Stimulated activated CD4-positive, alpha-beta T cell treated with anti-CD3 and anti-CD28 coated beads, Interleukin-4, amount 100 ng/mL, for 24 hours (primary cell): ENCODE measurements around the gene EPOP.
"Not testable (repeated sequence)": the region's sequence is repeated elsewhere in the genome, so short reads cannot be mapped to it uniquely, and the experiment has no call there.

Experiments used
- DNase-seq: peaks from one replicate; pipeline ENCODE4 v3.0.0-alpha.2; 2020

Gene EPOP

DNA sequence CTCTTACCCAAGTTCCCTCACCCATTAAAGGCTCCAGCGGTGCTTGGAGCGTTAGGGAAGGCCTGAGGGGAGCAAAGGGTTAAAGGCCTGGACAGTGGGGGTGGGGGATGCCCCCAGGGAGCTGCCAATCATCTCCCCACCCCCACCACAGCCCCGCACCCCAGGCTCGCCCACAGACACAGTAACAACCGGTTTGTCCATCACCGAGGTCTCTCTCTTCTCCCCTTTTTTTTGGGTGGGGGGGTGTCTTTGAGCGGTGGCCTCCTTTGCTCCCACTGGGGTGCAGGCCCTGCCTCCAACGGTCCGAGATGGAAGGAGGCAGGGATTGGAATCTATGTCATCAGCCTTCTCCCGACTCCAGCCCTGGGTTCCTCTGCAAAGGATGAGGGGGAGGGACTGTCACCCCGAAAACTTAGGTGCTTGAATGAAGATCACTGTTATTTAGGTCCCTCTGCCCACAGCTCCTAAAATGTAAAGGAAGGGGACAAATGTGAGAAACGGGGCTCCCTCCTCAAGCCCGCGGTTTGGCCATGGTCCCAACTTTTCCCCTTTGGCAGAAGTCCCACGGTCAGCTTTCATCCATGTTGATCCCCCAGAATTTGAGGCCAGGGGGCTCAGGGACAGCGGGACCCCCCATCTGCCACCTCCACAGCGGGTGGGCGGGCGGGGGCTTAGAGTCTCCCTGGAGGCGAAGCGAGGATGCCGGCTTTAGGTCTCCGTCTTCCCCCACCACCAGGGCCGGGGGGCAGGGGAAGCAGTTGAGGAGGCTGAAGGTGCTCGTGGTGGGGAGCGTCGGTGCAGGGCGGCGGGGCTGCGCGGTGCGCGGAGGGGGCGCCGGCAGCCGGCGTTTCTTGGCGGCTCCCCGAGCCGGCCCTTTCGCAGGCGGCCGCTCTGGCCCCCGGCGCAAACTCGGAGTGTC is 1.7 kb downstream of the EPOP start:
- no peak for DNase-seq

DNA sequence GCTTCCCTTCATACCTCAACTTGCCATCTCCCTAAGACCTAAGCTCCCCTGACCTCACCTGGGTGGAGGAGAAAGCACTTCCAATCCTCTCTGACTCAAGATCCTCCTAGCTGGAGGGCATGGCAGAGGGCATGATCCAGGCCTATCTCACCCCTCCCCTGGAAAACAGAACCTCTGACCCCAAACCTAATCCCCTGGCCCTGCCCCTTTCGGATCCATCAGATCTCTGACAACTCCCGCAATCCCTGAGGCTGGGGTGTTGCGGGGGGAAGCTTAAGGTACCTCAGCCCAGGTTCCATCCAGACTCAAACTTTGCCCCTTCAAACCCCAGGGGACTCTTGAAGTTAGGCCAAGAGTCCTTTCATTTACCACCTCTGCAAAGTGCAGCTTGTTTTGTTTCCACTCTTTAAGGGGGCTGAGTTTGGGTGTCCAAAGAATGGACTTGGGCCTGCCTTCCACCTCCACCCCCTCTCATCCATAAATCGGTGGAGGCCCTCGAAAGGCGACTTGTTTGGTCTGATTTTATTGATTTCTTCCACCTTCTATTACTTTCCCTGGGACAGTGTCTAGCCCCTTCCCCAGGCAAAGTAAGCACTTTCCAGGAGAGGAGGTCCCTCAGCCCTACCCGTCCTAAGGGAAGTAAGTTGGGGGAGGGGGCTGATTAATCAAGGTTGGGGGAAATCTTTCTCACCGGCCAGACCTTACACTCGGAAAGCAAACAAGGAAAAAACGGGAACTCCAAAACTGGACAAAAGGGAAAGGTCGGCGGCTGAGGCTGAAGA is 2.6 kb downstream of the EPOP start:
- DNase-seq: no peak

DNA sequence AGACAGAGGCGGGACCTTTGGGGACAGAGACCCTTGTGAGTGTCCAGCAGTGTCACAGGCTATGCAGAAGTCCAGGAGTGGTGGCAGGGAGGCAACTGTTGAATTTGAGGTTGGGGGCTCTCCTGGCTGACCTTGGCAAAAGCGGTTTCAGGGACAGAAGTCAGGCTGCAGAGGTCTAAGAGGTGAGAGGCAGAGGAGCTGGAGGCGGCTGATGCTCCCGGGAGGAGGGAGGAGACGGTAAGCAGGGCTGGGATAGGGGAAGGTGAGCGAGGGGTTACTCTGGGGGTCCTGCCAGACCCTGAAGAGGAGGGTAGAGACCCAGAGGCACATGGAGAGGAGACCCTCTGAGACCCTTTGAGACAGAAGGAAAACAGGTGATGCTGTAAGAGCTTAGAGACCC is 5.2 kb downstream of the EPOP start:
- no peak for DNase-seq

DNA sequence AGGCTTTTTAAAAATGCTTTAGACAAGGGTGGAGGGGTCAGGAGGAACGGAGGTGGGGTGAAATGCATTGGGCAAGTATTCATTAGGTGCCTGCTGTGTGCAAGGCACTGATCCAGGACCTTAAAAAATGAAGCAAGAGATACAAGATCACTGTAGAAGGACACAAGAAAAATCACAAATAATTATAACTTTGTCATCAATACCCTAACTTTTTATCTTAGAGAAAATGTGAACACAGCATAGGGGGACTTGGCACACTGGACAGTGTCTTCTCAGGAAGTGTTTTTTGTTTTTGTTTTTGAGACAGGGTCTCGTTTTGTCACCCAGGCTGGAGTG is 7.0 kb downstream of the EPOP start:
- DNase-seq: no peak

DNA sequence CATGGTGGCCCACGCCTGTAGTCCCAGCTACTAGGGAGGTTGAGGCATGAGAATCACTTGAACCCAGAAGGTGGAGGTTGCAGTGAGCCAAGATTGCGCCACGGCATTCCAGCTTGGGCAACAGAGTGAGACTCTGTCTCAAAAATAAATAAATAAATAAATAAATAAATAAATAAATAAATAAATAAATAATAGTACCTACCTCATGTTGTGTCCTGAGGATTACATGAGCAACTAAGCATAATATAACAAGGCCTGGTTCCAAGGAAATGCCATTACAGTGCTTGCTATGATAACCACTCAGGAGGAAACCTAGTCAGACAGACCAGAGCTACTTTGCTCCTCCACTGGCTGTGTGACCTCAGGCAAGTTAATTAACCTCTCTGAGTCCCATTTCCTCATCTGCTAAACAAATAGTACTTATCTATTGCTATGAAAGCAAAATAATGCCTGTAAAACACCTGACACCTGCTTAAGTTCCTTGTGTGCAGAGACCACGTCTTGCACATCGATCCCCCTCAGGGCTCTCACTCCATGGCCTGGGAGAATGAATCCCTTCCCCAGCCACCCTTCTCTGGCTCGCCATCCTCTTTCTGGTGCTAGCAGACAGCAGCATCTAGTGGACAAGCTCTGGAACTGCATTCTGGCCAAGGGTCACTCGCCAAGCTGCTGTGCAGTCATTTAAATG is 7.5 kb downstream of the EPOP start:
- DNase-seq: peak; percentile 68

DNA sequence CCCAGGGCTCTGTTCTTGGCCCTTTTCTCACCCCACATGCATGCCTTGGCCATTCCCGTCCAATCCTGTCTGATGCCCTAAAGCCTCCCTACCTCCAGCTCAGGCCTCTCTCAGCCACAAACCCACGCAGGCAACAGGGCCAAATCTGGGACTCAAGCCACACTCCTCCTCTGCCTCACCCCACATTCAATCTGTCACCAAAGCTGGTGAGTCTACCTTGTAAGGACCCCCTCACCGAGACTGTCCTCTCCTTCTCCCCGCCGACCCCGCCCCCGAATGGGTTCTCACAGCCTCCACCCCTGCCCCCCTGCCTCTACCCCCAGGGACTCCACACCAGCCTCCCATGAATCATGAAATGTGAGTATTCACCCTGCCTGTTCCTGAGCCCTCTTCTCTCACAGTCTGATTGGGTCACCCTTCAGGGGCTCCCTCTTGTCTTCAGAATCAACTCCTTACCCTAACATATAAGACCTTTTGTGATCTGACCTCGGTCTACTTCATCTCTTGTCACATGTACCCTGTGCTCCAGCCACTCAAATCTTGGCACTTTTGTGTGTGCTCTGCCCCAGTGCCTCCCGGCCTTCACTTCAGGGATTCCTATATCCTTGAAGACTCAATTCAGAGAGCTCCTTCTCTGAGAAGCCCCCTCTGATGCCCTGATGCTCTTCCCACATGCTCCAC is 10.7 kb downstream of the EPOP start:
- DNase-seq: no peak

DNA sequence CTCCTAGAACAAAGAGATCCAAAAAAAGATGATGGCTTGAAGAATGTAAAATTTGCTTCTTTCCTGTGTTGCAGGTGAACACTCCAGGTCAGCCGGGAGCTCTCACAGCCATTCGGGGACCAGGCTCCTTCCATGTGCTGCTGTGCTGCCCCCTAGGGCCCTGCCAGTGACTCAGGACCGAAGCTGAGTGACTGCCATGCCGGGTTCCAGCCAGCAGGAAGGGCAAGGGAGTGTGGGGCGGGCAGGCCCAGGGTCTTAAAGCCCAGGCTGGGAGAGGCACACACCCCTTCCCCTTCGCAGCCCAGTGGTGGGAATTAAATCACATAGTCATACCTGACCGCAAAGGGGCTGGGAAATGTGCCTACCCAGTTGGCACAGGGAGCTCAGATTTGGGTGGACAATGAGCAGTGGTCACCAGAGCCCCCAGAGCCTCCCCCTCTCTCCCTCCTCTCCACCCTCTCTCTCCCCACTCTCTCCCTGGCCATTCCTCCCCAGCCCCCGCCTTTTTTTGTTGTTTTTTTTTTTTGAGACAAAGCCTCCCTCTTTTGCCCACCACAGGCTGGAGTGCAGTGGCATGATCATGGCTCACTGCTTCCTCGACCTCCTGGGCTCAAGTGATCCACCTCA is 11.5 kb downstream of the EPOP start:
- DNase-seq: peak; percentile 55

DNA sequence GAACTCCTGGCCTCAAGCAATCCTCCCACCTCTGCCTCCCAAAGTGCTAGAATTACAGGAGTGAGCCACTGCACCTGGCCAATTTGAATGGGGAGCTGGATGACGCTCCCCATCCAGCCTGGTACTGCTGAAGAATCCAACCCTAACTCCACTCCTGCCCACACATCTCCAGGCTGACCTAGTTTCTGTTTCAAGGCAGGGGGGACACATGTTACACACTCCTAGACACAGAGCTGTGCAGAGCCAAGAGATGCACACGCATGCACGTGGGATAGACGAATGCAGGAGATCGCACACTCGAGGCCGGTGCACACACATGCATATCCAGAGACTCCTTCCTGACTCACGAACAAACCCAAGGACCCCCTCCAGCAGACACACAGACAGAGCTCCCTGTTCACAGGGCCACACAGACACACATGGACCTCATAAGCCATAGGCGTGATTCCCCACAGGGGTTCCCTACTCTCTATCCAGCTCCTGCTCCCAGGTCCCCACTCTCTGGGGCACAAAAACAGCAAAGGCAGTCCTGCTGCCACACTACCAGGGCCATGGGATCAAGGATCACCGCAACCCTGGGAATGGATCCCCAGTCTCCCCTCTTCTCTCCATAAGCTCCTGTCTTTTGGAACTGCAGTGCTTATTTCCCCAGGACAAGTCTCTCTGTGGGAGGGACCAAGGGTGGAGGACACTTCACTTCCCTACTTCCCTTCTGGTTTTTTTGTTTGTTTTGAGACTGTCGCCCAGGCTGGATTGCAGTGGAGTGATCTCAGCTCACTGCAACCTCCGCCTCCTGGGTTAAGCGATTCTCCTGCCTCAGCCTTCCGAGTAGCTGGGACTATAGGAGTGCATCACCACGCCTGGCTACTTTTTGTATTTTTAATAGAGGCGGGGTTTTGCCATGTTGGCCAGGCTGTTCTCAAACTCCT is 14.4 kb downstream of the EPOP start:
- DNase-seq: no peak

DNA sequence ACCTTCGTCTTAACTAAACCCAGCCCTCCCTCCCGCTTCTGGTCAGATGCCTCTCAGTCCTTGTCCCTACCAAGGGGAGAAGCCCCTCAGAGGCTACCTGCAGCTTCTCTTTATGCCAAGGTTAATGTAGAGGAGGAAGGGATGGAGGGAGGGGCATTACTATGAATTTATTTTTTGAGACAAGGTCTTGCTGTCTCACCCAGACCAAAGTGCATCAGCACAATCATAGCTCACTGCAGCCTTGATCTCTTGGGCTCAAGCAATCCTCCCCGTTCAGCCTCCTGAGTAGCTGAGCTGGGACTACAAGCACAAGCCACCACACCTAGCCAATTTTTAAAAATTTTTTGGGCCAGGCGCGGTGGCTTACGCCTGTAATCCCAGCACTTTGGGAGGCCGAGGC is 15.3 kb downstream of the EPOP start:
- no peak for DNase-seq

DNA sequence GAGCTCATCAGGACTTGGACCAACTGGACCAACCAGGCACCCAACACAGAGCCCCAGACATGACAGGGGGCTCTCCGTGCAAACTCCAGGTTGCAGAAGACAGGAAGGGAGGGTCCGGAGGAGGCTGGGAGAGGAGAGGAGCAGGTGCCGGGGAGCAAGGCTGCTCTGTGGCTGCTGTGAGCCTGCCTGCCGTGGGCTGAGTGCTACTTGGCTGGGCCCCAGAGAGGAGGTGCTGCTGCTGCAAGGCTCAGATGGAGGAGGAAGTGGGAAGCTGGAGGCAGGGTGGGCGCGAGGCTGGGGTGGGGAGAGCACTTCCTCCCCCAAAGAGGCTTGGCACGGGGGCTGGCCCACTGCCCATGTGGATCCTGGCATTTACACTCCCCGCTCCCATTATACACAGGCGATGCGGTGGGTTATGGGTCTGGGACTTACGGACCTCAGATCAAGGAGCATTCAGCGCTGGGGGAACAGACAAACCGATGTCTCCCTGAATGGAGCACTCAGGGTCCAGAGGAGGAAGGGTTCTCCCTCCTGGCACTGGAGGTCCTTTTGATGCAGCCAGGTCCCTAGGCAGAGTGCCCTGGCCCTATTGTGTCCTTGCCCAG is 15.9 kb downstream of the EPOP start:
- DNase-seq: no peak

DNA sequence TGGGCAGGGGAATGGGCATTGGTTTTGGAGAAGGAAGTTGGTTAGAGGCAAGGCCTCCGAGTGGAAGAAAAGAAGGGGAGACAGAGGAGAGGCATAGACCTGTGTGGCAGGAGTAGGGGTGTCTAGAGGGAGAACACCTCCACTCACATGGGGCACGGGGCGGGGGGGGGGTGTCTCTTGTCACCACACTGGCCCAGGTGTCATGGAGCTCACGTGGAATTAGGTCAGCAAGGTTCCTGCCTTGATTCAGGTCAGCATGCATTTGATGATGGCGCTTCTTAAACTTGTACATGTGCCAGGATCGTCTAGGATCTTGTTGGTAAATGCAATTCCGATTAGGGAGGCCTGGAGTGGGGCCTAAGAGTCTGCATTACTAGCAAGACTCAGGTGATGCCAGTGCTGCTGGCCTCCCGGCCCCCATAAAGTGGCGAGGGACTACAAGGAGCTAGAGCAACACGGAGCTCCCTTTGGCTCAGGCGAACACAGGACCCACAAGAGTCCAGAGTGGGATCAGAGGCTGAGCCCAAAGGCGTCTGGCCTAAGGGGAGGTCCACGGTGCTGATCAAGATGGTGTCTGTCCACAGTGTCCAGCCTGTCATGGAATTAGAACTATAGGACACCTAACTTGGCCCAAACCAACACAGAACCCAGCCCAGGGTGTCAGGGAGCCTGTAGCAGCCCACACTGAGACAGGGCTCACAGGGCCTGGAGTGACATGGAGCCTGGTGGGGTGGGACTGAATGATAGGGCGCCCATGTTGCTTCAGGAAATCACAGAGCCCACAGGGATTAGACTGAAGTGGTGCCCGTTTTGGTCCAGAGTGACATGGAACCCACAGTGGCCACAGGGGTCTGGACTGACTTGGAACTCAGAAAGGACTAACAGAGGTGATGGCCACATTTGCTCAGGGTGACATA is 16.7 kb downstream of the EPOP start:
- no peak for DNase-seq

DNA sequence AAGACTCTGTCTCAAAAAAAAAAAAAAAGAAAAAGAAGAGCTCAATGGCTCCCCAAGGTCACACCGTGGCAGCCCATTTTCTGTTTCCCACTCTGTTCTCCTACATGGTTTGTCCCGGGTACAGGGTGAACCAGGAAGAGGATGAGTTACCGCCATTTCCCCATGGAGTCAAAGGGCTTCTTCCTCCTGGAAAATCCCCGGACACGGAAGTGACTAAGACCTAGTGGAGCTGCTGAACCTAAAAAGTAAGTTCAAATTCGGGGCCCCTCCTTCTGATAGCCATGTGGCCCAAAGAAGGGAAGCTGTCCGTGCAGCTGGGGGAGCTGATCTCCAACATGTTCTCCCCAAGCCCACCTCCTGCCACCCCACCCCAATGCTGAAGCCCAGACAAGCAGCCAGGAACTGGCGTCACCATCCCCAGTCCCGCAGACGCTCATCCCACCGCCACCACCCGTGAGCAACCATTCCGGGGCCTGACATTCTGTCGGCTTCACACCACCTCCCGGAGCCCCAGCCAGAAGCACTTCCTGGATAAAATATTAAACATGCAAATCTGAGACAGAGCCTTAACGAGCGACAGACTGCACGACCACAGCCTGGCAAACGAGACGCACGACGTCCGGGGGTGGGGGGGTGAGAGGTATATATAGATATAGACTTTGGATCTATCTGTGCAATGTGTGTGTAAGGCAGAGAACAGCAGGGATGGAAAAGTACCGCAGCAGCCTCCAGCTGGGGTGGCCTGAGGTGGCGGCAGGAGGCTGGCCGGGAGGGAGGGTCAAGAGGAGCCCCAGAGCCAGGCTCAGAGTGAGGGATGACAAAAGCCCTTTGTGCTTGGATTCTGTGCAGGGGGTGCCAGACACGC is 17.6 kb downstream of the EPOP start:
- DNase-seq: no peak

DNA sequence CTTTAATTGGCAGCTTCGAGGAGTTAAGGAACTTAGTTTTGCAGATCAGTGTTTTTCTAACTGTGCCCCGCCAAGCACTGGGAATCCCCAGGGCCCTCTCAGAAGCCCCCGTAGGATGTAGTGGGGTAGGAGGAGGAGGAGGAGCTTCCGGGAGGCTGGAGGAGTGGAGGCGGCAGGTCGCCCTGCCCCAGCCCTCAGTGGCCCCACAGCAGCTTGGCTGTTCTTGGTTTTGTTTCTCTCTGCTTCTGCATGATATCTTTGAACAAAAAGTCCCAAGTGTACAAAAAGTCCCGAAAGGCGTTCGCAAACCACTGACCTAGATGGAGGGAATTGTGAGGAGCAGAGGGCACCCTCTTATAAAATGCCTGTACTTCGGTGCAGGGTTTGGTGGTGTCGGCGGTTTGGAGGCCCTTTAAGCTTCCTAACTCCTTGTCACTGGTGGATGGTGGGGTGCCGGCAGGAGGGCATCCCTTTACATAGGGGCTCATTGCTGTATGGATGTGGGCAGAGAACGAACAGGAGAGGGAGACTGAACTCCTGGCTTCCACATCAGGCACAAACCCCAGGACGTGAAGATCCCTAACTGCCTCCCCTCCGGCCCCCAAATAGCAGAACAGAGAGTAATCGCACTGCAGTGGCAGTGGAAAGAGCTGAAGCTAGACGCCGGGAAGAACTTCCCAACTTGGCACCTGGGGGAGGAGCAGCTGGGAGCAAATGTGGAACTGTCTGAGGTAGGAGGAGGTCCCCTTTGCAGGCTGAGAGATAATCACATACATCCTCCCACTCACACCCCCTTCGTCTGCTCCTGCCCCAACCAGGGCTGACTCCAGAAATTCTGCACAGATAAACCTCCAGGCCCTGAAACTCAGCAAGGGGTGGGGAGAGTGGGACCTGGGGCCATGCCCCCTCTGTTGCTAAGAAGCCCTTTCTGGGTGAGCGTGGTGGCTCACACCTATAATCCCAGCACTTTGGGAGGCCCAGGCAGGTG is 20.1 kb downstream of the EPOP start:
- no peak for DNase-seq

DNA sequence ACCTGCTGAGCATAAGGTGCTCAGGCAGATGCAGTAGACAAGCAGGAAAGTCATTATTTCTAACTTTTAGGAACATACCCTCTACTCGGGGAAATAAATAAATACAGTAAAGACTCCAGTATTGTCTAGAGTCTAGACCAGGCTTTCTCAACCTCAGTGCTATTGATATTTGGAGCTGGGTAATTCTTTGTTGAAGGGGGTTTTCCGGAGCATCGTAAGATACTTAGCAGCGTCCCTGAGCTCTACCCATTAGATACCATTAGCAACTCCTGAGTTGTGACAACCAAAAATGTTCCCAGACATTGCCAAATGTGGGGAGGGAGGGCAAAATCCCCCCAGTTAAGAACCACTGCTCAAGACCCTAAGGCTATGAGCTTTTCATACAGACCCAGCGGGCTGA is 21.1 kb downstream of the EPOP start:
- DNase-seq: no peak

DNA sequence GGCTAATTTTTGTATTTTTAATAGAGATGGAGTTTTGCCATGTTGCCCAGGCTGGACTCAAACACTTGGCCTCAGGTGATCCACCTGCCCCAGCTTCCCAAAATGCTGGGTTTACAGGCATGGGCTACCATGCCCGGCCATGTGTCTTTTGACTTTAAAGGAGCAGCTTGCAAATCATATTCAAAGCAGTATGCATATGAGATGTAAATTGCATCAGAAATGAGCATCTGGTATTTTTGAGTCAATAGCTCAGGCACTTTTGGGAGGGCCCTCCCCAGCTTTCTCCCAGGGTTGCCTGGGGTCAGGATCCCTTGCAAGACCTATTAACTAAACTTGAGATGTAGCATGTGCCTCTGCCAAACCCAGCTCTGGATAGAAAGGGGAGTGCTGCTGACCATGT is 21.5 kb downstream of the EPOP start:
- DNase-seq: no peak

DNA sequence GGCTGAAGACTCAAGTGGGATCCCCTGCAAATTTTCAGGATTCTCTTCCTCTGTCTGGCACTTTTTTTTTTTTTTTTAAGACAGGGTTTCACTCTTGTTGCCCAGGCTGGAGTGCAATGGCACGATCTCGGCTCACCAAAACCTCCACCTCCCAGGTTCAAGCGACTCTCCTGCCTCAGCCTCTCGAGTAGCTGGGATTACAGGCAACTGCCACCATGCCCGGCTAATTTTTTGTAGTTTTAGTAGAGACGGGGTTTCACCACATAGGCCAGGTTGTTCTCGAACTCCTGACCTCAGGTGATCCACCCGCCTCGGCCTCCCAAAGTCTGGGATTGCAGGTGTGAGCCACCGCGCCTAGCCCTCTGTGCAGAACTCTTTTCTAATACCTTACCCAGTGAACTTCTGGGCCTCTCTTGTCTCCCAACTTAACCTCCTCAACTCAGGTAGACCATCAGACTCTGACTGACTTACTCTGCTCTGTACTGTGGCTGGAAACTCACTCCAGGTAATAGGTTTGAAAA is 24.0 kb downstream of the EPOP start:
- not testable (repeated sequence) for DNase-seq

DNA sequence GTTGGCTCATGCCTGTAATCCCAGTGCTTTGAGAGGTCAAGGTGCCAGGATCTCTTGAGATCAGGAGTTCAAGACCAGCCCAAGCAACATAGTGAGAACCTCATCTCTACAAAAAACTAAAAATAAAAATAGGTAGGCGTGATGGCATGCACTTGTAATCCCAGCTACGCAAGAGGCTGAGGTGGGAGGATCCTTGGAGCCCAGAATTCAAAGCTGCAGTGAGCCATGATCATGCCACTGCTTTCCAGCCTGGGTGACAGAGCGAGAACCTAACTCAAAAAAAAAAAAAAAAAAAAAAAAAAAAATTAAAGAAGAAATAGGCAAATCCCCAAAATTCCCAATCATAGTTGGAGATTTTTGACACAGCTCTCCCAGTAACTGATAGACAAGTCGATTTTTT is 36.8 kb downstream of the EPOP start:
- no peak for DNase-seq
